GM12892 (cell line): ENCODE data around the gene TRIM14.
A peak's percentile ranks its signal among the peaks of the same experiment; 100 is the strongest.

Source experiments
- DNase-seq: peaks from one replicate; pipeline ENCODE4 v3.0.0; 2011; ENCODE audit not compliant: insufficient read length
- FAIRE-seq: peaks from 2 replicates; lab custom pipeline; 2011; peaks lifted over from hg19 to GRCh38; lab: Jason Lieb, UNC
- POLR2A ChIP-seq: IDR thresholded peaks from 2 replicates; pipeline ENCODE4 v1.6.1; 2011; ENCODE audit warnings: low read depth, low read length, control low read depth
- POLR2AphosphoS5 ChIP-seq: IDR thresholded peaks from 2 replicates; pipeline ENCODE4 v1.6.1; 2011; ENCODE audit warnings: low read depth, low read length, control low read depth
- TAF1 ChIP-seq: IDR thresholded peaks from 2 replicates; pipeline ENCODE4 v1.6.1; 2011; ENCODE audit warnings: low read depth, mild to moderate bottlenecking, control low read depth, low read length, borderline replicate concordance

Gene TRIM14

DNA sequence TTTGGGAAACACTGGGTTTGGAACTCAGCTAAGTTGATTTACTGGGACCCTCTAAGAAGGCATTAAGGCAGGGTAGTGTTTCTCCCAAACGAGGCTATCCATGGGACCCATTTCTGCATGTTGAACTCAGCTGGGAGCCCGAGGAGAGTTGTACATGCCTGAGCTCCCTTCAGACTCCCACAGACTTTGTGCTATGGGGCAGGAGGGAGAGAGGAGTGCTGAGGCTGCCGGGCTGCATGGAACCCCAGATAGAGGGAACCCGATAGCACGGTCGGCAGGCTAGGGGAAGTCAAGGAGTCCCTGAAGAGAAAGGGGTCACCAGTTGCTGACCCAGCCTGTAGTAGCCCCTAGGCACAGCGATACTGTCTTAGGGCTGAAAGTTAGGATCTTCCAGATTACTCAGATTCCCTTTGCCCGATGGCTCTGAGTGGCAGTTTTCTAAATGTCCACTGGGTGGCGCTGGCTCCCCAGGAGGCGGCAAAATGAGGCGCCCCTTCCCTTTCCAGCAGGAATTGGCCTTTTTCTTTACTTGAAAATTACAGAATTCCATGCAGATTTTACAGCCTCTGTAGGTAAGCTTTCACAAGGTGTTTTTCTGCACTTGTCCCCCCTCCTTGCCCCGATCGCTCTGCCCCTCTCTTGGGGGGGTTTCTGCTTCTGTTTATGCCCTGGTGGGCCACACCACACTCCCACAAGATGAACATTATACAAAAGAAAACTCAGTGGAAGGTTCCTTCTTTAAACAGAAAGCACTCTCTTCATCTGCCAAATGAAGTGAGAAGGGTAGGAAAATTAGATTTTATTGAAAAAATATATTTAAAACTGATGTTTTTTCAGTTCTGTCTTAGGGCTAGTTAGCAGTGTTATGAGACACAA, 44.7 kb downstream of the TRIM14 start:
- FAIRE-seq (peak; percentile 61), DNase-seq (peak; percentile 48)

DNA sequence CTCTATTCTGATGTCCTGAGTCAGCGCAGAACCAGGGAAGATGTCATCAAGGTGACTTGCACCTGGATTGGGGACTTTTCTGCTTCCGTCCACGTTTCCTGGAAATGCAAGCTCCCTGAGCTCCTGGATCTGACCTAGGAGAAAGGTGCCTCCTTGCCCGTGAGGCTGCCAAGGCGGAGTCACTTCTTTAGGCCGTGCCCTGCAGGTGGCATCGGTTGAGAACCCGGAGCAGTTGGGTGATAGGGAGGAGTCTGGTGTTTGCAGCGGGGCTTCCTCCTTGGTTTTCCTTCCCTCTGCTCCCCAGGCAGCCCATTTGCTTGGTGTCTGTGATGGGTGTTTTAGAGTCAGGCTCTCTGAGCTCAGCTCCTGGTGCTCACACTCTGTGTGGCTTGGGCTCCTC, 47.3 kb downstream of the TRIM14 start:
- TF ChIP-seq TAF1 (no peak), POLR2A (no peak), POLR2AphosphoS5 (no peak)
- no peak for DNase-seq
- FAIRE-seq: no peak

More for the DNA sequence above, 44.7 kb downstream of the TRIM14 start:
- no peak for TF ChIP-seq POLR2A
- TF ChIP-seq POLR2AphosphoS5: no peak
- no peak for TF ChIP-seq TAF1

DNA sequence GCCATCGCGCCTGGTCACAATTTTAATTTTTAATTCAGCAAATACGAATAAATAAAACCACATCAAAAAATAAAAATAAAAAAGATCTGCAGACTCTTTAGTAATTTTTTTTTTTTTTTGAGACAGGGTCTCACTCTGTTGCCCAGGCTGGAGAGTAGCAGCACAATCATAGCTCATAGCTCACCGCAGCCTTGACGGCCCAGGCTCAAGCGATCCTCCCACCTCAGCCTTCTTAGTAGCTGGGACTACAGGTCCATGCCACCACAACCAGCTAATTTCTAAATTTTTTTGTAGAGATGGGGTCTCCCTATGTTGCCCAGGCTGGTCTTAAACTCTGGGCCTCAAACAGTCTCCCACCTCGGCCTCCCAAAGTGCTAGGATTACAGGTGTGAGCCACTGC, 48.3 kb downstream of the TRIM14 start:
- TF ChIP-seq POLR2A (no peak), TAF1 (no peak), POLR2AphosphoS5 (no peak)
- no peak for DNase-seq
- no peak for FAIRE-seq

DNA sequence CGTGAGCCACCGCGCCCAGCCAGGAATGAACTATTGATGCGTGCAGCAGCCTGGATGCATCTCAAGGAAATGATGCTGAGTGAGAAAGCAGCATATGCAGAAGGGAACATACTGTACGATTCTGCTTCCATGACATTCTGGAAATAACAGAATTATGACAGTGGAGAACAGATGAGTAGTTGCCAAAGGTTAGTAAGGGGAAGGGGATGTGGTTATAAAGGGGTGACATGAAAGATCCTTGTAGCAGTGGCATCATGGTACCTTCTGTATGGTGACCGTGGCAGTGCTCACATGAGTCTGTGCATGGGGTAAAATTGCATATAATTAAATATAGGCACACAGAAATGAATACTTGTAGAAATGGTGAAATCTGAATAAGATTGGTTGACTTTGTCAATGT, 49.5 kb downstream of the TRIM14 start:
- TF ChIP-seq POLR2A (no peak), TAF1 (no peak), POLR2AphosphoS5 (no peak)
- DNase-seq (no peak), FAIRE-seq (no peak)

DNA sequence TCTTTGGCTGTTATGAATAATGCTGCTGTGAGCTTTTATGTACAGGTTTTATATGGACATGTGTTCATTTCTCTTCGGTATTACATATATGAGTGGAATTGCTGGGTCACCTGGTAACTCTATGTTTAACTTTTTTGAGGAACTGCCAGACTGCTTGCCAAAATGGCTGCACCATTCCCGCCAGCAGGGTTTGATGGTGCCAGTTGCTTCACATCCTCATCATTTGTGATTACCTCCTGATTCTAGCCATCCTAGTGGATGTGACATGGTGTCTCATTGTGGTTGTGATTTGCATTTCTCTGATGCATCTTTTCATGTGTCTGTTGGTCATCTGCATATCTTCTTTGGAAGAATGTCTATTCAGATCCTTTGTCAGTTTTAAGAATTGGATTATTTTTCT, 51.8 kb downstream of the TRIM14 start:
- no peak for TF ChIP-seq POLR2A
- no peak for TF ChIP-seq TAF1
- no peak for TF ChIP-seq POLR2AphosphoS5
- FAIRE-seq (no peak), DNase-seq (no peak)

DNA sequence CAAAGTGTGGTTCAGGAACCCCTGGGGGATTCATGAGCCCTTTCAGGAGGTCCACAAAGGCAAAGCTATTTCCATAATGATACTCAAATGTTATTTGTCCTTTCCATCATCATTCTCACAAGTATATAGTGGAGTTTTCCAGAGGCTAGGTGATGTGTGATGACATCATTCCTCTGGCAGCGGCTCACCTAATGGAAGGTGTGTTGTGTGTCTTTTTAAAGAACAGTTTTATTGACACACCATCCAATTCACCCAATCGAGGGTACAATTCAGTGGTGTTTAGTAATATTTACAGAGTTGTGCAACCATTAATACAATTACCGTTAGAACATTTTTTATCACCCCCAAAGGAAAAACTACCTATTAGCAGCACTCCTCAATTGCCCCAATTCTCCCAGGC, 52.8 kb downstream of the TRIM14 start:
- no peak for FAIRE-seq
- no peak for TF ChIP-seq POLR2A
- TF ChIP-seq TAF1: no peak
- TF ChIP-seq POLR2AphosphoS5: no peak
- no peak for DNase-seq

DNA sequence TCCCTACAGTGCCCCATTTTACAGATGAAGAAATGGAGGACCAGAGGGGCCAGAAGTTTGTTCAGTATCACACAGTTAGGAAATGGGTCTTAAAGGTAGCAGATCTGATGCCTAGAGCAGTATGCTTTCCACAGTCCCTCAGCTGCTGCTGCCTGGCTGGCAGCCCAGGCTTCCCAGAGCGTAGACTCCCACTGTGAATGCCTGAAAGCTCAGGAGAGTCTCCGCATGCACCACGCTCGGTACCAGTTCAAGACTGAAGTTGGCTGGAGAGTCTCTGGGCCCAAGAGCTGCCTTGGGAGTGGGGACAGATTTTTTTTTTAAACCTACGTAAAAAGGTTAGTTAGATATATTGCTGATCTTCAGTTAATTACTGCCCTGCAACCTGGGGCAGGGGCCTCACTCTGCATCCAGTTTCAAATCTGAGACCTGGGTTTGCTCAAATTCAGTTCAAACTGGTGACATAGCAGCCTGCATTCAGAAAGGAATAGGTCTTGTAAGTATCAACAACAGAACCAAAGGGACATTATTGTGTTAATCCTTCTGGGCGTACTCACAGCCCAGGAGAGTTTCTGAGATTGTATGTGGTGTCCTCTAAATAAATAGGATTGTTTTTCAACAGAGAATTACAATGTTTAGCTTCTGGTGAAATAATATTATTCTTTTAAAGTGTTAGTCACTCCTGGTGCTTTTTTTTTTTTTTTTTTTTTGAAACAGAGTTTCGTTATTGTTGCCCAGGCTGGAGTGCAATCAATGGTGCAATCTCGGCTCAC, 54.2 kb downstream of the TRIM14 start:
- DNase-seq (no peak), FAIRE-seq (no peak)
- TF ChIP-seq POLR2A (no peak), TAF1 (no peak), POLR2AphosphoS5 (no peak)

DNA sequence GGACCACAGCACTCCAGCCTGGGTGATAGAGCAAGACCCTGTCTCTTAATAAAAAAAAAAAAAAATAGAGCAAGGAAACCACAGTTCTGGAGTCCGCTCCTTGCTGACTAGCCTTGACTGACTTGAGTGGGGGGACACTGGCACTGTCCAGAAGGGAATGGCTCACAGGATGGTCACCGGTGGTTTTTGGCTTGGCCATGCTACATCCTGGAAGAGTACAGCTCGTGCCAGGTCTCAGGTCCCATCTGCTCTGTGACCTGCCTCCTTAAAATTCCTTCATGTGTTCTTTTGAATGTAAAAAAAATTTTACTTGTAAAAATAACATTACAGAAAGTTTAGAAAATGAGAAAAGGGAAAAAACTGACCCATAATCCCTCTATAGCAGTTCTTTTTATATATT, 56.9 kb downstream of the TRIM14 start:
- DNase-seq: no peak
- no peak for TF ChIP-seq POLR2AphosphoS5
- no peak for TF ChIP-seq POLR2A
- no peak for TF ChIP-seq TAF1
- FAIRE-seq: no peak

DNA sequence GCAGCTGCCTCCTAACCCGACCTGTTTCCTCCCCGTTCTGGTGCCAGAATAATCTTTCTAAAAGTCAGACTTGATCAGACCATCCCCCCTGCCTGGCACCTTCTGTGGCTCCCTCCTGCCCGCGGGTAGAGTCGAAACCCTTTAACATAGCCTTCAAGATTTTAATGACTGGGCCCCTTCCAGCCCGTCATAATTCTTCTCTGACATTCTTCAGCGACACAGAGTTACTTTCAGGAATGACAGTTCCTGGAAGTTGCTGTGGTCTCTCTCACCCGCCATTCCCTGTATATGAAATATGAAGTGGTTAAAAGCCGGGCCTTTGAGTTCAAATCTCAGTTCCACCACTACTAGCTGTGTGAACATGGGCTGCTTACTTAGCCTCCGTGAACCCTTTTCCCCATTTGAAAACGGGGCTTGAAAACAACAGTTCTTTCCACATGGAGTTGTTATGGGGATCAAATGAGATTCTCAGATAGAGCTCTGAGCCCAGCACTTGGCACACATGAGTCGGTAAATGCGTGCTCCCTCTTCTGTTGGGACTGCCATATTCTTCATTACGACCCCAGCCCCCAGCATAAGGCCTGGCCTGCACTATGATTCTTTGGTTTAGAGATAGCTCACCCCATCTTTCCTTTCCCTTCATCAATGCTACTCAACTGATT, 61.8 kb downstream of the TRIM14 start:
- peak; percentile 21 for FAIRE-seq
- DNase-seq: no peak
- no peak for TF ChIP-seq POLR2AphosphoS5
- TF ChIP-seq TAF1: no peak
- no peak for TF ChIP-seq POLR2A

- peak; percentile 85 for FAIRE-seq
- peak; percentile 95 for DNase-seq
- peak; percentile 90 for TF ChIP-seq POLR2AphosphoS5
- peak; percentile 92 for TF ChIP-seq POLR2A
- peak; percentile 82 for TF ChIP-seq TAF1
These were observed 62.5 kb downstream of the TRIM14 start, which contains the start of gene NANS for GRCh38 chr9:98056269-98057137. Gene NANS (plus strand): TSS chr9:98056732. CDS start chr9:98056809, 77 bp downstream.

DNA sequence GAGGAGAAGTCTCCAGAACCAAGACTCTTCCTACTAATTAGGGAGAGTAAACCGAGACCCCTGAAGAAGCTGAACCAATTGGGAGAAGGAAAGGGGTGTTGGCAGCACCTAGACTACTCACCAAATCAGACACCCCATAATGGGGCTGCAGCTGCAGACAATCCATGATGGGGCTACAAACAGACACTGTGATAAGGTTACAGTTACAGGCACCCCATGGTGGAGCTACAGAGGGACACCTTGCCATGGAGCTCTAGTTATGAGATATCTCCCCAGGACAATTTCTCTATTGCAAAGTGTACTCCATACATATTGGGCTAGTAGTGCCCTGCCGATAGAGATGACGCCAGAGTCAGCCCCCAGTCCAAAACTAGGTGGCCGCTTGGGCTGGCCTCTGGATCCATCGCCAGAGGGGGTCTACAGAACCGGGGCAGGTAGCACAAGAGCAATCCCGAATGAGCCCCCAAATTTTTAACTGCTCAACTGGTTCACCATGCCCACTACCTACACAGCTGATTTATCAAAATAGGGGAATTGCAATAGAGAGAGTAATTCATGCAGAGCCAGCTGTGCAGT, 64.6 kb downstream of the TRIM14 start:
- FAIRE-seq (no peak), DNase-seq (no peak)

More for the DNA sequence above, 64.6 kb downstream of the TRIM14 start:
- no peak for TF ChIP-seq TAF1
- TF ChIP-seq POLR2AphosphoS5: no peak
- no peak for TF ChIP-seq POLR2A
